PFSK-1 (cell line): ENCODE data around the gene MIPOL1.

Experiments used
- SIN3A ChIP-seq: IDR thresholded peaks from 2 replicates; pipeline ENCODE4 v1.6.1; 2012; ENCODE audit warnings: mild to moderate bottlenecking, low read length, moderate library complexity, borderline replicate concordance; ENCODE audit not compliant: insufficient read depth
- TF ChIP-seq, protein P1 (sequence below), 2 experiments: IDR thresholded peaks; 2 replicates each; pipeline versions ENCODE4 v1.6.1 to v1.8.0; 2011 to 2012; ENCODE audit warnings: low read depth in 2 of 2, low read length in 2 of 2, control low read depth in 1 of 2, inconsistent platforms in 1 of 2, mild to moderate bottlenecking in 1 of 2, moderate library complexity in 1 of 2; ENCODE audit not compliant: insufficient read depth in 1 of 2

DNA sequence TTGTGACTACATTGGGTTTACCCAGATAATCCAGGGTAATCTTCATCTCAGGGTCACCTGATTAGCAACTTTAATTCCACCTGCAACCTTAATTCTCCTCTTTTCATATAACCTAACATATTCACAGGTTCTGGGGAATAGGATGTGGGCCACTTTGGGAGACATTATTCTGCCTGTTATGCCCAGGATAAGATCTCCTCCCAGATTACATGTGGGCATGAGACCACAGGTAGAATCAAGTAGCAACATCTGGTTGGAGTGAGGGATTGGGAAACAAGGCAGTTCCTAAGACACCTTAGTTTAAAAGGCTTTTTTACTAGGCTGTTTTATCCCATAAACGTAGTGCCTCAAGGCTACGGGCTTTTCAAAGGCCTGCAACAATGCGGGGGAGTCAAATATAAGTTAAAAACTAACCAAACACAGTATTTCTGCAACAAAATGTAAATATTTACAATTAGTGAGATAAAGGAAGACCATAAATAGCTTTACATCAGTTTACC lies 215.8 kb downstream of the MIPOL1 start:
- TF ChIP-seq SIN3A = no peak
- TF ChIP-seq, protein P1, sequence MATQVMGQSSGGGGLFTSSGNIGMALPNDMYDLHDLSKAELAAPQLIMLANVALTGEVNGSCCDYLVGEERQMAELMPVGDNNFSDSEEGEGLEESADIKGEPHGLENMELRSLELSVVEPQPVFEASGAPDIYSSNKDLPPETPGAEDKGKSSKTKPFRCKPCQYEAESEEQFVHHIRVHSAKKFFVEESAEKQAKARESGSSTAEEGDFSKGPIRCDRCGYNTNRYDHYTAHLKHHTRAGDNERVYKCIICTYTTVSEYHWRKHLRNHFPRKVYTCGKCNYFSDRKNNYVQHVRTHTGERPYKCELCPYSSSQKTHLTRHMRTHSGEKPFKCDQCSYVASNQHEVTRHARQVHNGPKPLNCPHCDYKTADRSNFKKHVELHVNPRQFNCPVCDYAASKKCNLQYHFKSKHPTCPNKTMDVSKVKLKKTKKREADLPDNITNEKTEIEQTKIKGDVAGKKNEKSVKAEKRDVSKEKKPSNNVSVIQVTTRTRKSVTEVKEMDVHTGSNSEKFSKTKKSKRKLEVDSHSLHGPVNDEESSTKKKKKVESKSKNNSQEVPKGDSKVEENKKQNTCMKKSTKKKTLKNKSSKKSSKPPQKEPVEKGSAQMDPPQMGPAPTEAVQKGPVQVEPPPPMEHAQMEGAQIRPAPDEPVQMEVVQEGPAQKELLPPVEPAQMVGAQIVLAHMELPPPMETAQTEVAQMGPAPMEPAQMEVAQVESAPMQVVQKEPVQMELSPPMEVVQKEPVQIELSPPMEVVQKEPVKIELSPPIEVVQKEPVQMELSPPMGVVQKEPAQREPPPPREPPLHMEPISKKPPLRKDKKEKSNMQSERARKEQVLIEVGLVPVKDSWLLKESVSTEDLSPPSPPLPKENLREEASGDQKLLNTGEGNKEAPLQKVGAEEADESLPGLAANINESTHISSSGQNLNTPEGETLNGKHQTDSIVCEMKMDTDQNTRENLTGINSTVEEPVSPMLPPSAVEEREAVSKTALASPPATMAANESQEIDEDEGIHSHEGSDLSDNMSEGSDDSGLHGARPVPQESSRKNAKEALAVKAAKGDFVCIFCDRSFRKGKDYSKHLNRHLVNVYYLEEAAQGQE (IDR thresholded peaks at IDR 0.05; ENCODE audit: insufficient read depth in 1 of 2, low read depth in 2 of 2, low read length in 2 of 2) = no peak
